Fibroblast of gingiva (primary cell): Measurements from ENCODE around the gene PRF1.
"Not testable (repeated sequence)": the region's sequence is repeated elsewhere in the genome, so short reads cannot be mapped to it uniquely, and the experiment has no call there.

Experiments
- DNase-seq: peaks from one replicate; pipeline ENCODE4 v3.0.0-alpha.2; 2011; ENCODE audit warnings: low read depth

PRF1 gene

DNA sequence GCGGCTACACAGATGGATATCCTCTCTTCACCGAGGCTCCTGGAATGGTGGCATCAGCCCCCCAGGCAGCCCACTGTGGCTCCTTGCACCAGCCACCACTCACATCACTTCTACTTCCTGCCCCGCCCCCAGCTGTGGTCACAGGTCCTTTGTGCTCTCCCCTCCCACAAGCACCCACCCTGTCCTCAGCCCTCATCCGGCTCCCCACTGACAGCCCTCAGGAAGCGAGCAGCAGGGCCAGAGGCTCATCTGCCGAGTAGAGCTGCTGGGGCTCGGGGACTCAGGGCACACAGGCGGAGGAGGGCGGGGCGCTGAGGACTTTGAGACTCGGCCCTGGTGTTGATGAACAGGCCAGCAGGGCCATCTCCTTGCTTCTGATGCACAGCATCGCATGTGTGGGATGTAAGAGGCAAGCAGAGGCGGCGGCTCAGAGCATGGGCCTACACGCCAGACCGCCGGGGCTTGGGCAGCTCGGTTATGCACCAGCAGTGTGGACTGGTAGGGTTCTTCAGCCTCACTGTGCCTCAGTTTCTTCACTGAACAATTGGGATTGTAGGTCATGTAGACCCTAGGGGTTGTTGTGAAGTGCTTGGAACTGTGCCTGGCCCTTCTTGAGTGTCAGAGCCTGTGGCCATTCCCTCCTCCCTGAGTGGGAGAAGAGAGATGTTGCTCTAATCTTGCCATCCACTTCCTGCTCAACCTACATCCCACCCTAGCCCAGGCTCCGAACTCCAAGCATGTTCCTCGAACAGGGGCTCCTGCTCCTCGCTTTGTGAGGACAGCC, at the start of gene PRF1:
Gene PRF1 (minus strand): TSS at position 77 of the 784 bp plus-strand sequence. CDS start 1,839 bp downstream, outside the sequence.
- no peak for DNase-seq

DNA sequence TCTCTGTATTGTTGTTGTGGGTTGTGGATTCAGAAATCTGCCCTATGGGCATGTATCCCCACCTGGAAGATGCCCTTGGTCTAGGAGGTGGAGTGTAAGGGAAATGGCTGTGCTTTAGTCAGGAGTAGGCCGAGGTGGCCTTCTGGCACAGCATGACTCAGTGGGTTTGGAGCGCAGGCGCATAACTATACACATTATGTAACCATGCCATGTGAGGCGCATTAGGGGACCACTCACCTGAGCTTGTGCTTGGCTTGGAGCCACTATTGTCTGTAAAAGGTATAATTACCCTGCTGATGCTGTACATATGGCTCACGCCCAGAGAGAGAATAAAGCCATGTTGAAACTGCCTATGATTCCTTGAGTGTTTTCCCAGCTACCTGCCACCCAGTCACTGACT, 49.1 kb upstream of the PRF1 start:
- no peak for DNase-seq

DNA sequence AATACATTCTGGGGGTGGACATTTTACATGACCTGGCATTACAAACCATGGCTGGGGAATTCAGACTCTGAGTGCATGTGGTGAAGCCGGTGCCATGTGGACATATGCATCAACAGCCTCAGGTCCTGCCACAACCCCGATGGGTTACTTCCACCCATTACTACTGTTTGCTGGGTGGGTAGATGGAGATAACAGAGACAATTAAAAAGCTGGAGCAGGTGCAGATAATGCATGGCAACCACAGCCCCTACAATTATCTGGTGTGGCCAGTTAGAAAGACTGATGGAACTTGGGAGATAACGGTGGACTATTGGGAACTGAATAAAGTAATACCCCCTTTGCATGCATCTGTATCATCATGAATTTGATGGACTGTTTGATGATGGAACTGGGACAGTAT, 48.2 kb upstream of the PRF1 start:
- no peak for DNase-seq

DNA sequence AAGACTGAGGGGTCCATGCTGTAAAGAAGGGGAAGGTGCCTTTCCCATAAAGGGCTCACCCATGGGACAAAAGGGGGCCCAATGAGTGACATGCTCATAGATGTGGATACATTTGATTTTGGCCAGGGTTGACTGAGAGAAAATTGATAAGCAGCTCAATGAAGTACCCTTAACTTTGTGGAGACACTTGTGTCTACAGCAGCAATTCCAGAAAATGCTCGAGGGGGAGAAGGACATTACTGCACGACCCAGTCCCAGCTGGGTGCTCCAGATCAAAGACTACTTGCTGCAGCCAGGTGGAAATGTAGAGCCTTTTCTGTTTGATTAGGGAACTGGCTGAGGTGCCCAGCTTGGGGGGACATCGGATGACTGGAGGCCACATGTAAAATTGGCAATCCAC, 47.6 kb upstream of the PRF1 start:
- DNase-seq = no peak

DNA sequence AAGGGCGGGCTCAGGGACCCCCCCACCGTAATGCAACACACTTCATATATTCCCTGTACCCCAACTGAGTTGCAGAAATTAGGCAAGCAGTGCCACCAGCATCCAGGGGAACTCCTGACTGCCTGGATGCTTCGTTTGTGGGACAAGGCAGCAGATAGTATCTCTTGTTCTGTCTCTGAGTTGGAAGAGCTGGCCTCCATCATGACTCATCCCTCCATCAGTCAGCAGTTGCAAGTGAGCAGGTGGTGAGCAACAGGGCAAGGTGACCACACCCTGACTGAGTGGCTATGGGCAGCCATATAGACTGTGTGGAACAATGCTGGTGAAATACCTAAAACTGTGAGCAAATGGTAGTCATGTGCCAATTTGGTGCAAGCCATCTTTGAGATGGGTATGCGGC, 47.0 kb upstream of the PRF1 start:
- DNase-seq = no peak

DNA sequence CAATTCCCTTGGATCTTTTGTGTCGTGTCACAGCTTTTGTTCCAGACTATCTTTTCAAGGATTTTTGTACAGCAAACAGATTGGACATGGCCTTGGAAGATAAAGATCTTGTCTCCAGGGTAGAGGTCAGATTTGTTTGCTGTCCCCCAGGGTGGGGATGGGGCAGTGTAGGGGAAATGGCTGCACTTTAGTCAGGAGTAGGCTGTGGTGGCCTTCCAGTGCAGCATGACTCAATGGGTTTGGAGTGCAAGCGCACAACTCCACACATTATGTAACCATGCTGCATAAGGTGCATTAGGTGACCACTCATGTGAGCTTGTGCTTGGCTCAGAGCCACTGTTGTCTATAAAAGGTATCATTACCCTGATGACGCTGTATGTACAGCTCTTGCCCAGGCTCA, 45.9 kb upstream of the PRF1 start:
- no peak for DNase-seq

DNA sequence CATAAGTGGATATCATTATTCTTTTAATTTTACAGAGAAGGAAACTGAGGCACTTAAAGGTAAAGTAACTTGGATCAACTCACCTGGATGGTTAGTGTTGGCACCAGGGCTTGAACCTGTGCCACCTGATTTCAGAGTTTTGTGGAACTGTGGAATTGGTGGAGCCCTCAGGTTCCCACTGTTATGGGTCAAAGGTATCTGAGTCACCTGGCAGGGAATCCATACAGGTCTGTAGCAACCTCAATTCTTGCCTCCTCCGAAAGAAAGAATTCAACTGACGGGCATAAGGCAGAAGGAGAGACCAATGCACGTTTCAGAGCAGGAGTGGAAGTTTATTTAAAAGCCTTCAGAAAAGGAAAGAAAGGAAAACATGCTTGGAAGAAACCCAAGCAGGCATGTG, 44.5 kb upstream of the PRF1 start:
- no peak for DNase-seq

DNA sequence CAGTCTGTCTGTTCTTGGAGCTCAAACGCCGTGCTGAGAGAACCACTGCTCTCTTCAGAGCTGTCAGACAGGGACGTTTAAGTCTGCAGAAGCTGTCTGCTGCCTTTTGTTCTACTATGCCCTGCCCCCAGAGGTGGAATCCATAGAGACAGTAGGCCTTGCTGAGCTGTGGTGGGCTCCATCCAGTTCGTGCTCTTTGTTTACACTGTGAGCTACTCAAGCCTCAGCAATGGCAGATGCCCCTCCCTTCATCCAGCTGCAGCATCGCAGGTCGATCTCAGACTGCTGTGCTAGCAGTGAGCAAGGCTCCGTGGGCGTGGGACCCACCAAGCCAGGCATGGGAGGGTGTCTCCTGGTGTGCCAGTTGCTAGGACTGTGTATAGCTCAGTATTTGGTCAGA, 42.4 kb upstream of the PRF1 start:
- DNase-seq = not testable (repeated sequence)

DNA sequence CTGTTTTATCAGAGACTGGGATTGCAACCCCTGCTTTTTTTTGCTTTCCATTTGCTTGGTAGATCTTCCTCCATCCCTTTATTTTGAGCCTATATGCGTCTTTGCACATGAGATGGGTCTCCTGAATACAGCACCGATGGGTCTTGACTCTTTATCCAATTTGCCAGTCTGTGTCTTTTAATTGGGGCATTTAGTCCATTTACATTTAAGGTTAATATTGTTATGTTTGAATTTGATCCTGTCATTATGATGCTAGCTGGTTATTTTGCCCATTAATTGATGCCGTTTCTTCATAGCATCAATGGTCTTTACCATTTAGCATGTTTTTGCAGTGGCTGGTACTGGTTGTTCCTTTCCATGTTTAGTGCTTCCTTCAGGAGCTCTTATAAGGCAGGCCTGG, 40.7 kb upstream of the PRF1 start:
- DNase-seq = not testable (repeated sequence)

DNA sequence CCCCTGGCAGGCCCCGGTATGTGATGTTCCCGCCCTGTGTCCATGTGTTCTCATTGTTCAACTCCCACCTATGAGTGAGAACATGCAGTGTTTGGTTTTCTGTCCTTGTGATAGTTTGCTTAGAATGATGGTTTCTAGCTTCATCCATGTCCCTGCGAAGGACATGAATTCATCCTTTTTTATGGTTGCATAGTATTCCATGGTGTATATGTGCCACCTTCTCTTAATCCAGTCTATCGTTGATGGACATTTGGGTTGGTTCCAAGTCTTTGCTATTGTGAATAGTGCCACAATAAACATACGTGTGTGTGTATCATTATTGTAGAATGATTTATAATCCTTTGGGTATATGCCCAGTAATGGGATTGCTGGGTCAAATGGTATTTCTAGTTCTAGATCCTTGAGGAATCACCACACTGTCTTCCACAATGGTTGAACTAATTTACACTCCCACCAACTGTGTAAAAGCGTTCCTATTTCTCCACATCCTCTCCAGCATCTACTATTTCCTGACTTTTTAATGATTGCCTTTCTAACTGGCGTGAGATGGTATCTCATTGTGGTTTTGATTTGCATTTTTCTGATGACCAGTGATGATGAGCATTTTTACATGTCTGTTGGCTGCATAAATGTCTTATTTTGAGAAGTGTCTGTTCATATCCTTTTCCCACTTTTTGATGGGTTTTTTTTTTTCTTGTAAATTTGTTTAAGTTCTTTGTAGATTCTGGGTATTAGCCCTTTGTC, 37.3 kb upstream of the PRF1 start:
- not testable (repeated sequence) for DNase-seq

DNA sequence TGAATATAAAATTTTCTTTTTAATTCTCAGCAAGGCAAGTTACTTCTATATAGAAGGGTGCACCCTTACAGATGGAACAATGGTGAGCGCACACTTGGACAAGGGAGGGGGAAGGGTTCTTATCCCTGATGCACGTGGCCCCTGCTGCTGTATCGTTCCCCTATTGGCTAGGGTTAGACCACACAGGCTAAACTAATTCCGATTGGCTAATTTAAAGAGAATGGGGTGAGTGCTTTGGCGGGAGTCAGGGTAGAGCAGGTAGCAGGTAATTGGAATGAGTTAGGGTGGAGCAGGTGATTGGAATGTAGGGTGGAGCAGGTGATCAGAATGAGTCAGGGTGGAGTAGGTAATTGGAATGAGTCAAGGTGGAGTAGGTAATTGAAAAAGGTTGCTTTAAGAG, 32.0 kb upstream of the PRF1 start:
- not testable (repeated sequence) for DNase-seq

DNA sequence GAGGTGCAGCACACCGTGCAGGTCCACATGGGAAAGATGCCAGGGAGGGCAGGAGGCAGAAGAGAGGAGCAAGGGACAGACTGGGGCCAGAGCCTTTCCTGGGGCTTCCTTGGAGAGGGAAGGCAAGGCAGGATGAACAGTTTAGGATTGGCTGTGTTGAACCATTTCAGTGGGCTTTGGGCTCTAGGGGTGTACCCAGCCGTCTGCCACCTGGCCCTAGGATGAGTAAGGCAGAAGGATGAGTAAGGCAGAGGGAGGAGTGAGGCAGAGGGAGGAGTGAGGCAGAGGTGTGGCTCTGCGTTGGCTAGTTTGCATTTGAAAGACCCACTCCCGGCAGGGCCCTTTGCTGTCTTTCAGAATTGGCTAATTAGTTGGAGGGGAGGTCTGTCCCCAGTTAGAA, 31.5 kb upstream of the PRF1 start:
- no peak for DNase-seq

DNA sequence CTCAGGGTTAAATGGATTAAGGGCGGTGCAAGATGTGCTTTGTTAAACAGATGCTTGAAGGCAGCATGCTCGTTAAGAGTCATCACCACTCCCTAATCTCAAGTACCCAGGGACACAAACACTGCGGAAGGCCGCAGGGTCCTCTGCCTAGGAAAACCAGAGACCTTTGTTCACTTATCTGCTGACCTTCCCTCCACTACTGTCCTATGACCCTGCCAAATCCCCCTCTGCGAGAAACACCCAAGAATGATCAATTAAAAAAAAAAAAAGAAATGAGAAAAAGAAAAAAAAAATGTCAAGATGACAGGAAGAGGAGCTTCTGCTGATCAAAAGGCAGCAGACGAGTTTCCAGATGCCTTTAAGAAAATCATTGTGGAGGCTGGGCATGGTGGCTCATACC, 29.2 kb upstream of the PRF1 start:
- not testable (repeated sequence) for DNase-seq

DNA sequence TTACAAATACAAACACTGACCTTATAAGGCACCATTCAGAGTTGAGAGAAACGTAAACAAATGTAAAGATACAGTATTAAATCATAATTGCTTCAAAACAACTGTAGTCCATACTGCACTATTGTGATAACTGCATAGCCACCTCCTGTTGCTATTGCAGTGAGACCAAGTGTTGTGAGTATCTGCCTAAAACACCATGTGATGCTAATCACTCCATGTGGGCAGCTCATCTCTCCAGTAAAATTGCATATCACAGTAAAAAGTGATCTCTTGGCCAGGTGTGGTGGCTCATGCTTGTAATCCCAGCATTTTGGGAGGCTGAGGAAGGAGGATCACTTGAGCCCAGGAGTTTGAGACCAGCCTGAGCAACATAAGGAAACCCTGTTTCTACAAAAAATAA, 26.8 kb upstream of the PRF1 start:
- DNase-seq = no peak

DNA sequence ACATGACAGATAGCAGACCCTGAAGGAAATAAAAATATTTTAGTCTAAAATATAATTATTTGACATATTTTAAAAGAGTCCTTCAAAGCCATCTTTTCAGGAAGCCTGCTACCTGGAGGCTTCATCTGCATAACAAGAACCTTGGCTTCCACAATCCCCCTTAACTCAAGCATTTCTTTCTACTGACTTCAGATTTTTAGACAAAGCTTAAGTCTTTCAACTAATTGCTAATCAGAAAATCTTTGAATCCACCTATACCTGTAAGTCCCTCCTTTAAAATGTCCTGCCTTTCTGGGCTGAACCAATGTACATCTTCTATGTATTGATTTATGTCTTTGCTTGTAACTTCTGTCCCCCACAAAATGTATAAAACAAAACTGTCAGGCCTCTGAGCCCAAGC, 23.5 kb upstream of the PRF1 start:
- no peak for DNase-seq

DNA sequence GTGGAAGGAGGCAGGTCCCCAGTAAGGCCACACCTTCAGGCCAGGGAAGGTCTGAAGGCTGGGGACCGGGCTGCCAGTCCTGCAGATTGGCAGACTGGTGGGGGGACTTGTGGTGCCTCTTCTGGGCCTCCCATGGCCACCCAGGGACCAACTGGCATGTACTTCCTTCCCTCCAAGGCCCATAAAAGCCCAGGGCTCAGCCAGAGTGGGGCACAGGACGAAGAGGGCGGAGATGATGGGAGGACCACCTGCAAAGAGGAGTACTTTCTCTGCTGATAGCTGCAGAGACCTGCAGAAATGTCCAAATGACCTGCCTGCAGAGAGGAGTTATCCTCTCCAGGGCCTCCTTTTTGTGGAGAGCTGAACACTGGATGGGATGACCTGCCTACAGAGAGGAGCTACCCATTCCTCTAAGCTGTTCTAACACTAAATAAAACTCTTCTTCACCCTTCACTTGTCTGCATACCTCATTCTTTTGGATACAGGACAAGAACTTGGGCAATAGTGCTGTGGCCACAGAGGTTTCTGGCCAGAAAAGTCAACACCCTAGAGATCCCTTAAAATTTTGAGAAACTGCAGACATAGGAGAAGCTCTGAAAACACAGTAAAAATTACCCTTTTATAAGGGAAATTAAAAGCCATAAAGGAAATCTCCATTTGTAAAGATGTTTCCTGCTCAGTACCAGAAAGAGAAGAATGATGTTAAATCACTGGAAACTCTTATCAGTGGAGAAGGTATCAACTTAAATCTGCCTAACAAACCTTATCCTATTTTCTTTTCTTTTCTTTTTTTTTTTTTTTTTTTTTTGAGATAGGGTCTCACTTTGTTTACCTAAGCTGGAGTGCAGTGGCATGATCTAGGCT, 20.7 kb upstream of the PRF1 start:
- peak; percentile 53 for DNase-seq

DNA sequence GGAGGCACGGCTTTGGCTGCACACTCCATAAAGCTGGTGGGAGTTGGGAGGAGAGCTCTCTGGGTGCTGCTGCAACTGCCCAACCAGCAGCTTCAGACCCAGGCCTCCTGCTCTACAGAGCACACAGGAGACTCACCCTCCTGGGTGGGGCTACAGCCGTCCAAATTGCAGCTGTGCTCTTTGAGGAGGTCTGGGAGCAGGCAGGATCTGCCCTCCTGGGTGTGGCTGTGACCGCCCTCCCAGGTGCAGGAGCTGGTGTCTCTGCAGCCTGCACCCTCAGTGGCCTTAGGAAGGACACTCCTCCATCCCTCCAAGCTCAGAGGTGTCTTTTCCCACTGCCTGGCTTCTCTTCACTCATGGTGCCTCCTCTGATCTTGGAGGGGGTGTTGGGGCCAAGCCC, 20.0 kb upstream of the PRF1 start:
- no peak for DNase-seq

DNA sequence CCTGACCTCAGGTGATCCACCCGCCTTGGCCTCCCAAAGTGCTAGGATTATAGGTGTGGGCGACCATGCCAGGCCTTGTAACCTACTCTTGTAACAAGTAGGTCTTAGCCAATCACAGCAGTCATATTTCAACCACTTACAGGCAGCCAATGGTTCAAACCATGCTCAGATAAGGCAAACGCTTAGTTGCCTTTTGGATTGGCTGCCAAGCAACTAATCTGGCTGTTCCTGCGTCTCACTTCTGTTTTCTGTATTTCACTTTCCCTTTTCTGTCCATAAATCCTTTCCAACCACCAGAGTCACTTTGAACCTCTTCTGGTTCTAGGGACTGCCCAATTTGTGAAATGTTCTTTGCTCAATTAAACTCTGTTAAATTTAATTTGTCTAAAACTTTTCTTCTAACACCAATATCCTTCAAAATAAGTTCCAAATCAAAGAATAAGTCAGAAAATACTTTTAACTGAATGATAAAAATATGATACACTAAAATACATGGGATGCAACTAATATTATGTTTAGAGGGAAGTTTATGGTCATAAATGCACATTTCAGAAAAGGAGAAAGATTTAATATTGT, 19.1 kb upstream of the PRF1 start:
- no peak for DNase-seq

DNA sequence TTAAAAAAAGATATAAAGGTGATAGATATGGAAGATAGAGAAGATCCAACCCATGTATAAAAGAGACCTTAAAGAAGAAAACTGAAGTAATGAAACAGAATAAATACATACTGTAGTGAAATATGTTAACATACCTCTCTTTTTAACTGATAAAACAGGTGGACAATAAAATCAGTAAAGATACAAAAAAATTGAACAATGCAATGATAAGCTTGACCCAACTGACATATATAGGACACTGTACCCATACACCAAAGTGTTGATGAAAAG, 17.4 kb upstream of the PRF1 start:
- no peak for DNase-seq

DNA sequence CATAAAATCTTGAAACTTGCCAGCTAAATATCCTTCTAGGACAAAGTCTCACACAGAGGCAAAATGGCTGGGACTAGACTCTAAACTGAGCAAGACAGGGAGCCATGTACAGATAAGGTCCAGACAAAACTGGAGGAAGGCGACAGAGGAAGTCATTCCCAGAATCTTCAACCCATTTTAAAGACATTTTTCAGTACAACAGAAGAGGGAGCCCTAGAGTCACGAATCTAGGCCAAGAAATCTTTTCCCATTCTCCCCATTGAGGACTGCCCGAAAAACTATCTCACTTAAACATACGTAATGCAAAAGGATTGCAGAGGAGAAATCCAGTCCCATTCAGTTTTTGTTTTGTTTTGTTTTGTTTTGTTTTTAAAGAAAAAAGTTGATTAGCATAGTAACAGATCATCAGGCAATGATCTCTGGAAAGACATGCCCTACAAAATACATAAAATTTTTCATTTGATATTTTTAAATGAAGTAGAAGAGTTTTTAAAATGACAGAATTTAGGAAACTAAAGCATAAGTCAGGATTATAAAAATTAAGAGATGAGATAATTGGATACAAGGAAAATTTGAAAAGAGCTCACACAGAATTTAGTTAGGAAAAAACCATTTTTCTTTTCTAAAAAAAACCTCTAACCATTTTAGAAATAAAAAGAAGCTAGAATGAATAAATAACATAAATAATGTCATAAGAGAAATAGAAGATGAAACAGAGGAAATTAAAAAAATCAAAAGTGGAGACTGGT, 16.9 kb upstream of the PRF1 start:
- DNase-seq = peak; percentile 17

DNA sequence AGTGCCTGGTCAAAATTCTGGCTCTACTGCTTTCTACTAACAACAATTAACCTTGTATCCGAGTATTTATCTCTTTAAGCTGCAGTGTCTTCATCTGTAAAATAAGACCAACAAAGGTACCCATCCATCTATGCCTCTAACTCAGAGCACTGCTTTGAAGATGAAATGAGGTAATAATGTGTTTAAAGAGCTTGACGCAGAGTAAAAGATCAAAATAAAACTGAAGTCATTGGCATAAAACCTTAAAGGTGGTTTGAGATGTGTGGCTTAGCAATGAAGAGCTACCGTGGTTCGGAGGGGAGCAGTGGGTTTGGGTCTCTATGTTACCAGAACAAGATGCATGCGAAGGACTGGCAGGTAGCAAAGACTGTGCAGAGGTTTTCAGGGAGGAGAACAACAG, 16.1 kb upstream of the PRF1 start:
- DNase-seq = no peak
